GM19025 (cell line): ENCODE data around the gene PCDH9.

Experiments
- ATAC-seq: cut with Tn5 transposase; IDR thresholded peaks from one replicate; pipeline ENCODE4 v1.9.1; 2021; ENCODE audit warnings: mild to moderate bottlenecking, low read depth, moderate library complexity; ENCODE audit not compliant: unreplicated experiment

The PCDH9 gene

DNA sequence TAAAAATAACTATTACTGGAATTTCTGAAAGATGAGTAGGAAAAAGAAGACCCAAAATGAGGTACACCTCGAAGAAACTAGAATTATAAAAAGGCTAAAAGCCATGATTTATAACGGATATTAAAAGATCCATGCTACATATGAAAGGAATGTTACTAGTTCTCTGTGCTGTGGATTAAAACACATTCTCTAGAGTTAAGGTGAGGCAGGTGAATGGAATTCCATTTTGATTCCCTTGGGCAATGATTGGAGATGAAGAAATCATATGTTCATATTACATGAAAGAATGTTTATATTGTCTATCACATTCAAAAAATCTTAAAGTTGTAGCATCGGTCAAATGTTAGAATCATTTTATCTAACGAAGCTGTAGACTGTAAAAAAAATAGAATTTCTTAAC, 783.7 kb downstream of the PCDH9 start:
- no peak for ATAC-seq

DNA sequence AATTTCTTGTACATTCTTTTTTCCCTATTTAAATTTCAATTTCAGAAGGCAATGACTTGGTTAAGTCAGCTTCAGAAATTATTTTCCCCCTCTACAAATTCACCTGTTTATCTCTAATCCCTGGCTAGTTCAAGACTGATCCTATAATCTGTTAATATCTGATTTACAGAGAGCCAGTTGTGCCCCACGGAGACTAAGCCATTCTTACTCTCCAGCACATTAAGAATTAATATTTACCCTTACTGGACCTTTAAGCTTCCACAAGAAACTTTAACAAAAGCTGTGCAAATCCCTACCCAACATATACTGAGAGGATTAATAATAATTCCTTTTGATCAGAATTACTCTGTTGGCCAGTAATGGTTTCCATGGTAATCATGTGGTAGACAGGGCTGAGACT, 786.2 kb downstream of the PCDH9 start:
- ATAC-seq: no peak

DNA sequence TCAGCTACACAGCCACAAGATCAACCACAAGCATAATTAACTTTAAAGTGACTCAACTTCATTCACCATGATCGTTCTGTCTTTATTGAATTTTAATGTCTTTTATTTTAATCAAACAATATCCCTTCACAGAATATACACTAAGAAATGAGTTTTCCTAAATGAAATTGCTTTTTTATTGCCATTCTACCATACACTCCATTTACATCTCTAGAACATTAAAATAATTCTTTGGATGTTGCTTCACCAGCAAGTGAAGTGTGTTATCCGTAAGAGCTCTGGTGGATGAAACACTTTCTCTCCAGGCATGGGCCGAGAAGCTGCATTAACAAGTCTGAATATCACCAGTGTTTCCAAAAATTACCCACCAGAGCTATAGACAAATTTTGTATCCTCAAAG, 789.2 kb downstream of the PCDH9 start:
- ATAC-seq: no peak

DNA sequence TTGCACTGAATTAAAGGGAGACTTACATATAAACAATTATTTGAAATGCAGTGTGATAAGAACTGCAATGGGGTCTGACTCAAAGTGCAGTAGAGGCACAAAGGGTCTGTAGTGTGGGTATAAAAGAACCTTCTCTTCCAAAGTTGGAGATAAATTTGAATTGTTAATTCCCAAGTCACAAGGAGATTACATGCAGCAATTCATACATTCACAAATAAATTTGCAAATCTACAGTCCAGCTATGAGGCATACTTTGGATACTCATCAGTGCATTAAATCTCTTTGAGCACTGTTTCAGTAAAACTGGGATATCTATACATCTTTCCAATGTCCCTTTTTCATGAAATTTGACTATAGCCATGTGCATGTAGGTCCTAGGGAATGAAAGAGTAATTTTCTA, 799.4 kb downstream of the PCDH9 start:
- ATAC-seq: no peak

DNA sequence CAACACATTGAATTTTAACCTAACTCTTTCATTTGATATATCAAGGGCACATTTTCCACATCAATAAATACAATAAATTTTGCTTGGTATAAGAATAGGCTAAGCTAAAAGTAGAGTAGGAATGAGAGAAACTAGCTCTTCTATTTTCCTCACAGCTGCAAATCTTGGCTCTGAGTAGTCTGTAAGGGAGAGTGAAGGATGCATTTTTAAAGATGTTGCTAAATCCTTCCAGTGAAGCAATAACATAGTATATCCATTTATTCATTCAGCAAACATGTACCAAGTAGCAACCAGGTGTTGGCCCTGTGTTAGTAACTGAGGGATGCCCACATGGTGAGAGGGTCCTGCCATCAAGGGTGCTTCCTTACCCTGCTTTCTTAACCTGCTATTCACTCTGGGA, 799.9 kb downstream of the PCDH9 start:
- no peak for ATAC-seq

DNA sequence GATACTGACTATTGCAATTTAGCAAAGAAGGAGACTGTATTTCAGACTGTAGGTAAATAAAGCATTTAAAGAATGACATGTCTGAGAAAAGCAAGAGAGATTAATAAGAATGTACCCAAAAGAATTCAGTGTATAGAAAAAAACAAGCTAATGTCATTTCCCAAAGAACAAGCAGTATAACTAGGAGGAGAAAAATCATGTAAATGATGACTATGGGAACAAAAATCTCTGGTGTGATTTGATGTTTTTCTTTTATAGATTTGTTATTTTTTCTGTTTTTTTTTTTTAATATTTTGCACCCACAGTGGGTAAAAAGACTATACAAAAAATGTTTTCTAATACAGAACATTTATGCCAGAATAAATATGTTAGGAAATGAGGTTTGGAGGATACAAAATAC, 801.0 kb downstream of the PCDH9 start:
- ATAC-seq: no peak

DNA sequence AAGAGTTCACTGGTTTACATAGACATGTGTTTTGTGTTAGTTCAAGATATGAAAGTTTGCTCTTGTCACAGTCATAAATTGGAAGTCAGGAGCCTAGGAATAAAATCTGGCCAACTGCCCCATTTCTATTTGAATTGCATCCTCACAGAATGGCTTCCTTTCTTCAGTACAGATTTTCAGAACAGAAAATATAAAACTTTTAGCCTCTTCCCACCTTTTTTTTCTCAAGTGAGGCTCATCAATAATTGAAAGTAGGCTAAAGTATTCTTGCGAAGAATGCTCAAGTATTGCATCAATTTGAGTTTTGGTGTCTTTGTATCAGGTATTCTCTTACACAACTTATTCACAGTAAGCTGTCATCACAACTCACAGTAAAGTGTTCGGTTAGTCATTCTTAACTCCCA, 802.7 kb downstream of the PCDH9 start:
- no peak for ATAC-seq

DNA sequence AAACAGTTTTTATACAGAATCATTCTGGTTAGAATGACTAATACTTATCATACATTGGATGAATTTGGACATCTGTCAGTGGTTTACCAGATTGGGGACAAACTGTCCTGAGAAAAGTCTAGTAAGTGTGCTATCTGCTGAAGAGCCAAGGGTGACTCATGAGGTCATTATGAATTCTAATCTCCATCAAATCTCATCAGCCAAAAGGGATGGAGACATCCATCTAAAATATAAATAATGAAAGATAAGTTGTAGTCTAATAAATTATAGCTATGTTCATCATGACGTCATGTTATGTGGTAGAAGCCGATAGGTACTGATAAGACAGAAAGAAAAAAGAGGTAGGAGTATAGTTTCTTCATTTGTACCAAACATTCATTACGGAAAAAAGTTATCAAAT, 804.4 kb downstream of the PCDH9 start:
- ATAC-seq: no peak

DNA sequence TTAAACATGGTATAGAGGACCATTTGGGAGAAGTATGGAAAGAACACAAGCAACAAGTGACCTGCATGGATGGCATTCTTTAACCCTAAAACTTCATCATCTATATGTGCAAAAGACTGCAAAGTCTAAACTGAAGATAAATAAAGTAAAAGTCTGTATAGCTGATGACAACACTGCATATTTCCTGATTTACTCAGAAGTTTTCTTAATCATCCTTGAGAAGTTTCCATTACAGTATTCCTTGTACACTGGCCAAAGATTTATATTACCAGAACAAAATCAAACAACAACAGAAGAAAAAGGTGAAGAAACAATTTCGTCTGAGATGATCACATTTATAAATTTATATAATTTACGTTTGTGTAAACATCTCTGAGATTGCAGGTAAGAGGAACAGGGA, 805.7 kb downstream of the PCDH9 start:
- ATAC-seq: no peak

DNA sequence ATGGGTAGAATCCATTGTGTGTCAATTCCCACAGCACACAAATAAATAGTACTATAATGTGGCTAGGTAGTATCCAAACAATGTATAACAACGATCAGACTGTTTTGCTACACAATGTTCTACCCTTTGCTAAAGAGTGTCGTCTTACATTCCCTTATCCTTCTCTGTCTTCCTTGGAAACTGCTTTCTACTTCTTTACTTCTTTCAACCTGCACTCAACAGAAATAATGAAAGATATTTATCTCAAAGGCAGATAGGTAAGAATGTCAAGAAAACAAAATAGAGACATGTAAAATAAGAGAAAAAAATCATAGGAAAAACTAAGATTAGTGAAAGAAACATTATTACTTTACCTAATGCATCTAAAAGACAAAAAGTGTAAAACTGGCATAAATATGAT, 814.7 kb downstream of the PCDH9 start:
- ATAC-seq: no peak

DNA sequence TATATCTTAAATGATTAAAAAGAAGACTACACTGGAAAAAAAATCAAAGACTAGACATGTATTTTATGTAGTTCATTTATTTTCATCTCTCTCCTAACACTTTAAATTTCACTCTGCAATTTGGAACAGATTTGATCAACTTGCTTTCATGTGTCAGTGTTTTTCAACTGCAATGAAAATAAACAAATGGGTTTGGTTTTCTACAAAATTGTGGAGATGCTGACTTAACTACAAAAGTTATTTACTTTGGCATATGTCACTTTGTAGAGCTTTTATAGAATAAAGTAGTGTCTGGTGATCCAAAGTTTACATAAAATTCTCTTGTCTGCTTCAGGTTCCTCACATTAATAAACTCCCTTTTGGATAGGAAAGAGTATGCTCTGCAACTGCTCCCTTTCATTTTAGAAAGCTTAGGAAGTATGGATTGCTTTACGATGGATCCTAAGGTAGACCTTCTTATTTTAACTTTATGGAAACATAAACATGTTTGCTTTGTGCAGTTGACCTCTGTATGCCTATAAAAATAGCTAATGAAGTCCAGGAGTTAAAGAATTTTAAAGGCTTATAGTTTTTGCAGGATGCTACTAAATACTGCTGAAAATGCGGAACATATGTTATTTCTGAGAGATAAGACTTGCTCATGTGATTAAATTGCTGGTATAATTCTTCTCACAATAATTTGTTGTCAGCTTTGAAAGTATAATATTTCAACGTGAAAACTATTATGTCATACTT, 815.9 kb downstream of the PCDH9 start:
- ATAC-seq: no peak

DNA sequence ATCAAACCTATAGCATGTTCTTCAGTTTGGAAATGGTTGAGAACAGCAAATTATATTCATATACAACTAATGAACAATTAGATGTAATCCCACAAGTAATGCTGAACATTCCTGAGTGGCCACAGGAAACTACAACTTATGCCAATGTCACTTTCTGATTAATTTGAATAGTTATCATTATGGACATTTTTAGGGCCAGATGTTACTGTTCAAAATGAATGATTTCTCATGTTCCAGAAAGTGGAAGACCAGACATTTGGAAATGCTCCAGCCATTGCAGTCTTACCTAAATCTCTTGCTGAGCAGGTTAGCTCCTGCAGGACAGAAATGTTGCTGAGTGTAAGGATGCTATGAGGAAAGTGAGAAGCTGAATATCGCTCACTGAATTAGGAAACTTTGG, 819.8 kb downstream of the PCDH9 start:
- no peak for ATAC-seq

DNA sequence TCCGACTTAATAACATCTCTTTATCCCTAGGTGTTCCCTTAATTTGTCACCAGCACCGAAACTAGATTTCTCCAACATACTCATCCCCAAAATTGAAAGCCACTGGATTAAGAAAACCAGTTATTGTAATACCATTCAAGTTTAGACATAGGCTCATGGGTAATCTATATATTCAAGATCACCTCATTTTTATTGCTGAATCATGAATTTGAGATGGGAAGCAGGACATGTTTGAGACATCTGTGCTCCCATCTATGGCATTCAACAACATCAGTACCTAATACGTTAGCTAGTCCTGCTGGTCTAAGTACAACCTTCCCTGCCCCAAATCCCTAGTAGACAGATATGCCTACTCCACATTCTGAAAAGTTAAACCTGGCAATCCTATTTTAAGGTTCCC, 820.6 kb downstream of the PCDH9 start:
- ATAC-seq: no peak

DNA sequence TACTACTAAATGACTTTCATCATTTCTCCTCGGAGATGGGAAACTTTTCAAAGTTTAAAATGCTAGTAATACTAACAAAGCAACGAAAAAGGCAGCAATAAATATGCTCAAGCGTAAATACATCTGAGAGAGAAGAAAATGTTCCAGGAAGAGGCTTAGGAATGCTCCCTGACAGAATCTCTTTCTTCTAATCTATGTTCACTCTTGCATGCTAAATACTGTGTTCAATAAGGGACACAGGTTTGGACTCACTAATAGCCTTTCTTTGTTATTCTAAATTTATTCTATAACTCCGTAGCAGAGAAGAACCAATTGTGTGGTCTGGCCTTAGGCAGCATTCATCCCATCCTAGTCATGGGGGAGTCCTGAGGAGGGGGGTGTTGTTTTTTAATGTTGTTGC, 823.0 kb downstream of the PCDH9 start:
- no peak for ATAC-seq

DNA sequence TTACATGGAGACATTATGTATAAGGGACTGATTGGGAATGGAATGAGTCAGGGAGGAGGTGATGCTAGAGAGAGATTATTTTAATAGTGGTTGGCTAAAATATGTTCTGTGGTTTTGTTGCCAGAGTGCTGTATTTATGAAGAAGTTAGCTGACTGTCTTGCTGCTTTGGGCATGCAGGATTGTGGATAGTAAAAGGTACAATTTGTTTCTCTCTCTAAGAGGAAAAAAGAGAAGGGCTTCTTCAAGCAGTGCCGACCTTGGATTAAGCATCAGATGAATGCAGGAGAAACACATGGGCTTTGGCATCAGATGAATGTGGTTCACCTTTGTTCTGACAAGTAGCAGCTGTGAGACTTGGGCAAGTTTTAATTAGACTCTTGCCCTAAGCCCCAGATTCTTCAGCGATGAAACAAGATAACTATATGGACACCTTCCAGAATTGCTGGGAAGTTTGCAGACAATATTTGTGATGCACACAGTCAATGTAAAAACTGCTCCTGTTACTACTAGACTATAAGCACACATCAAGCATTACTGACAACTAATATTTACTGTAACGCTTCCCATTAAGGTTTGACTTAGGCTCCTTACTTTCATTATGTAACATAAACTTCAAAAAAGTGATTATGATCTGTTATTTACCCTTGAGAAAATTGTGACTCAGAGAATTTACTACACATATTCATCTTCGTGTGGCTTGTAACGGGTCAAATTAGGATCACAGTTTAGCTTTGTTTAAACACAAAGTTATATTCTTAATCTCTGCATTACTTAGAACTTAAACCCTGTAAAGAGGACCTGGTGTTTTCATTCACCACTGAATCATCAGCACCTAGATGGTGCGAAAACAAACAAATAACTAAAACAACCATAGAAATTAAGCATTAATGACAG, 824.0 kb downstream of the PCDH9 start:
- ATAC-seq: no peak

DNA sequence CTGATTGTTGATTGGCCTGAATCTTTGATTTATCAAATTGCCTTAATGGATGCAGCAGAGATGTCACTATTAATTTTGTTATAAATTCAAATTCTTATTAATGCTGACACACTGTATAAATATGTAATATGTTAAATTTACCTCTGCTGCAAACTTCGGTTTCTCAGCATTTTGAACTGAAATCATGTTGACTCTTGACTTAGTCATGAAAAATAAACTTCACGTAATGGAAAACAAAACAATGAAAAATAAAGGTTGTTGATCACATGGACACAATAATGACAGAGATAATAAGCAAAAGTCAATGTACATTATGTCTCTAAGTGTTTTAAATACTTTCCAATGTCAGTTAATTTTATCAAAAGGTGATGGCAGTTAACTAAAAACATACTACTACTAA, 827.6 kb downstream of the PCDH9 start:
- no peak for ATAC-seq

DNA sequence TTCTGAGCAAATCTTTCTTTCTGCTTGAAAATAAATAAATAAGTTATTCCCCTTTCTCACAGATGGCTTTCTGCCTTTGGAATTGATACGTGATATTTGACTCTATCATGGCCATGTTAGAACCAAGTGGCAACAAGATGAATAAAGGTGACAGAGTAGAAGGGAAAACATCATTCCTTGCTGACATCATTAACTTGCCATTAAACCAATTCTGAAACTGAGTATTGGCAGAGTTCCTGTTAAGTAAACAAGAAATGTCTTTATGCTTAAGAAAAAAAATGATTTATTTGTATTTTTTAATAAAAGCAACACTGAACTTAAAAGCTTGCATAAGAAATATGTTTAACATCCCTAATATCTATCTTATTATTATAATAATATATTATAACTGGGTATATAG, 828.1 kb downstream of the PCDH9 start:
- ATAC-seq: no peak

DNA sequence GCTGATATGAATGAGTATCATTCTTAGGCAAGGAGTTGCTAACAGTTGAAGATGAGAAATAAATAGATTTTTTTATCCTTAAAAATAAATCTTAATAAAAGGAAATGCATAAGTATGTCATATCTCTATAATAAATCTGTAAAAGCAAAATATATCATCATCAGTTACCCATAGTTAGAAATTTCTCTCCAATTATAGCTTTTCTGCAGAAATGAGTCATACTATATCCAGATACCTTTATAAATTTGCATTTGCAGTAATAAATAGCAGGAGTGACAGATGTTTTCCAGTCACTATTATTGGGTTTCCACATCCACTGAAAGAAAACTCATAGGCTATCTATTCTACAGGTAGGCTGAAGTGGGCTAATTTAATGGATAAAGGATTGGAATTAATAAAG, 829.8 kb downstream of the PCDH9 start:
- no peak for ATAC-seq

DNA sequence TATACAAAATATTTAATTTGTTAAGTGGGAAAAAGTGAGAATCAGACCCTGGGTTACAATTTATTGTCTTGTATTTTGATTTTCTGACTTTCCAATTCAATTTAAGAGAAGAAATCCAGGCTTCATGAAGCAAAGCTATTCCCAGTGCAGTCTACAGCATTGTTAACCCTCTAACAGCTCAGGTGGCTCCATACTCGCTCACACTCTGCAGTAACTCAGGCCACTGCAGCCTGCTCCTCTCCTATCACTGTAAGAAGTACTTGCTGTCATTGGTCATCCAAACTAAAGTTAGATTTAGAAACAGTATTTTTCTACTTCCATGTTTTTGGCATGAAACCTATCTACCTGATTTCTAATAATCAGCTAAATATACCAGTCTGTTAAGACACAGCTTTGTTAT, 830.3 kb downstream of the PCDH9 start:
- ATAC-seq: no peak

DNA sequence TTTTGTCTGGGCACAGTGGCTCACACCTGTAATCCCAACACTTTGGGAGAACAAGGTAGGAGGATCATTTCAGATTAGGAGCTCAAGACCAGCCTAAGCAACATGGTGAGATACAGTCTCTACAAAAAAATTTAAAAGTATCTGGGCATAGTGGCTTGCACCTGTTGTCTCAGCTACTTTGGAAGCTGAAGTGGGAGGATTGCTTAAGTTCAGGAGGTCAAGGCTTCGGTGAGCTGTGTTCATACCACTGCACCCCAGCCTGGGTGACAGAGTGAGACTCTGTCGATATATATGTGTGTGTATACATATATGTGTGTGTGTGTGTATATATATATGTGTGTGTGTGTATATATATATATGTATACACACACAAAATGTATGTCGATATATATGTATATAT, 833.0 kb downstream of the PCDH9 start:
- no peak for ATAC-seq

DNA sequence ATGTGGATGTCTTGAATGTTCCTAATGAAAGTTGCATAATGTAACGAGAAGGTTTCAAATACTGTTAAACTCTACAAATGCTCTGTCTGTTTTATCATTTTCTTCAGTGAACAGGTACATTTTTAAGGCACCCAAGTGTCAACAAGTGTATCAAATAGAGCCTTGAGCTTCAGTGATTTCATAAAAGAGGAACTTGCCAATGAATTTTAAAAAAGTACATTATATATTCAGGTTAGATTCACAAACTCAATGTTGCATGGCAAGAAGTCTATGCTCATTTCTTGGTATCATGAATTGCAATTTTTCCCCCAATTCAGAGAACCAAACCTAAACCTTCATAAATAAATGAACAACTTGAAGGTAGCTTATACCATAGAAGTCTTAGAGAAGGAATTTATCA, 838.8 kb downstream of the PCDH9 start:
- no peak for ATAC-seq

DNA sequence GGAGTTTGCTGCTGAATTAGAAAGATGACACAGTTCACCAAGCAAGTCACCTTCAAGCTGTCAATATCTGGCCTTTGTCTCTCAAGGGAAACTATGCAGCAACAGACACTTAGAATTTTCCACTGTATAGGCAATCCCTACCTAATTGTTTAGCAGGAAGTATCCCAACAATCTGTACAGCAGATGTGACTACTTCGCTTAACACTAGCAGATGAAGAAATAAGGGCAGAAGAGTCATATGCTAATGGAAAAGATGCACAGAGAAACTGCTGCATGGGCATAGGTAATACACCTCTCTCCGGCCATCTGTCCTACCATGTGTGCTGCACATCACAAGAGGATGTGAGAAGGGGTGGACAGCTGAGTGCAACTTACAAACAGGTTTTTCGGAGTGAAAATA, 851.2 kb downstream of the PCDH9 start:
- ATAC-seq: no peak
